GM23338 (cell line): ENCODE measurements around the gene HABP4. TPM values are rescaled to one million over a fixed set of nuclear protein-coding genes. Genes with fewer than 3 reads are reported as not detected.

Experiments used
- ATAC-seq: fragments of 200-7000 bp; cut with Tn5 transposase; 3 replicates; pipeline ENCODE4 v1.9.1; 2020
- DNase-seq: peaks from one replicate; pipeline ENCODE4 v3.0.0-alpha.2; 2015; ENCODE audit warnings: low spot score
- H2AFZ ChIP-seq: fragments of 200-600 bp; sonication (generic); 2 replicates; pipeline ENCODE4 v1.8.0; 2016; ENCODE audit warnings: antibody characterized with exemption, mild to moderate bottlenecking, moderate library complexity
- H3F3A ChIP-seq: fragments of 200-600 bp; sonication (generic); replicated peaks from 2 replicates; pipeline ENCODE4 v1.8.0; 2017; ENCODE audit warnings: antibody characterized with exemption, mixed run types, low read depth
- H3K27ac ChIP-seq: fragments of 200-600 bp; sonication (generic); 2 replicates; pipeline ENCODE4 v1.6.1; 2016; ENCODE audit warnings: low read depth
- H3K27me3 ChIP-seq: fragments of 200-600 bp; sonication (generic); 2 replicates; pipeline ENCODE4 v1.8.0; 2016; ENCODE audit warnings: mild to moderate bottlenecking, mixed run types, moderate library complexity; ENCODE audit not compliant: insufficient read depth
- H3K36me3 ChIP-seq: fragments of 200-600 bp; sonication (generic); 2 replicates; pipeline ENCODE4 v1.8.0; 2016; ENCODE audit warnings: mild to moderate bottlenecking; ENCODE audit not compliant: insufficient read depth
- H3K4me1 ChIP-seq: fragments of 200-600 bp; sonication (generic); 2 replicates; pipeline ENCODE4 v1.8.0; 2016; ENCODE audit warnings: mild to moderate bottlenecking, moderate library complexity; ENCODE audit not compliant: insufficient read depth
- H3K4me2 ChIP-seq: fragments of 200-600 bp; sonication (generic); 2 replicates; pipeline ENCODE4 v1.7.1; 2017; ENCODE audit warnings: mixed run types
- H3K4me3 ChIP-seq: fragments of 200-600 bp; sonication (generic); 2 replicates; pipeline ENCODE4 v1.6.1; 2016; ENCODE audit warnings: mixed run types
- H3K79me2 ChIP-seq: fragments of 200-600 bp; sonication (generic); replicated peaks from 2 replicates; pipeline ENCODE4 v1.8.0; 2017; ENCODE audit warnings: mild to moderate bottlenecking; ENCODE audit not compliant: insufficient read depth
- H3K9me2 ChIP-seq: fragments of 200-600 bp; sonication (generic); 2 replicates; pipeline ENCODE4 v1.8.0; 2017; ENCODE audit not compliant: insufficient read depth
- H4K20me1 ChIP-seq: fragments of 200-600 bp; sonication (generic); replicated peaks from 2 replicates; pipeline ENCODE4 v1.8.0; 2017; ENCODE audit warnings: mild to moderate bottlenecking; ENCODE audit not compliant: insufficient read depth
- H3K27ac Mint-ChIP-seq: 2 replicates; pipeline ENCODE4 v1.8.0; 2020; ENCODE audit warnings: inconsistent platforms, mild to moderate bottlenecking, moderate library complexity, mixed read lengths
- H3K27me3 Mint-ChIP-seq: 3 replicates; pipeline ENCODE4 v1.8.0; 2022; ENCODE audit warnings: low read depth, mild to moderate bottlenecking, moderate library complexity, mixed read lengths, inconsistent platforms; ENCODE audit not compliant: insufficient read depth, poor library complexity
- H3K36me3 Mint-ChIP-seq: 3 replicates; pipeline ENCODE4 v1.8.0; 2021; ENCODE audit warnings: low read depth, mild to moderate bottlenecking, inconsistent platforms, moderate library complexity, mixed read lengths
- H3K4me1 Mint-ChIP-seq: 3 replicates; pipeline ENCODE4 v1.8.0; 2020; ENCODE audit warnings: mild to moderate bottlenecking, inconsistent platforms, mixed read lengths
- H3K4me3 Mint-ChIP-seq: 3 replicates; pipeline ENCODE4 v1.8.0; 2021; ENCODE audit warnings: moderate library complexity, mild to moderate bottlenecking, inconsistent platforms, mixed read lengths
- H3K9me3 Mint-ChIP-seq: 3 replicates; pipeline ENCODE4 v1.8.0; 2020; ENCODE audit warnings: moderate library complexity, mild to moderate bottlenecking, inconsistent platforms, mixed read lengths
- CREB1 ChIP-seq: fragments of 250-450 bp; sonication (Bioruptor Pico); IDR thresholded peaks from 2 replicates; pipeline ENCODE4 v1.5.0; 2020; ENCODE audit warnings: low read depth, mild to moderate bottlenecking, moderate library complexity
- CTCF ChIP-seq, 2 experiments: fragments of 200-600 bp in 1 of 2; sonication (generic) in 1 of 2; conservative IDR thresholded peaks; 2 replicates each; pipeline versions ENCODE4 v1.5.1 to v1.6.1; 2016 to 2017; ENCODE audit warnings: antibody characterized with exemption in 2 of 2, low read depth in 2 of 2, mild to moderate bottlenecking in 2 of 2, moderate library complexity in 1 of 2
- EZH2phosphoT487 ChIP-seq: fragments of 200-600 bp; sonication (generic); IDR thresholded peaks from one replicate; pipeline ENCODE4 v1.8.1; 2018; ENCODE audit warnings: antibody characterized with exemption; ENCODE audit not compliant: unreplicated experiment
- JUNB ChIP-seq: IDR thresholded peaks from one replicate; pipeline ENCODE4 v1.6.1; 2016; ENCODE audit warnings: antibody characterized with exemption; ENCODE audit not compliant: unreplicated experiment
- NANOG ChIP-seq: IDR thresholded peaks from 2 replicates; pipeline ENCODE4 v1.6.1; 2016; ENCODE audit warnings: antibody characterized with exemption, borderline replicate concordance
- POLR2AphosphoS5 ChIP-seq: IDR thresholded peaks from 2 replicates; pipeline ENCODE4 v1.6.1; 2016; ENCODE audit warnings: antibody characterized with exemption, low read depth
- REST ChIP-seq: IDR thresholded peaks from one replicate; pipeline ENCODE4 v1.6.1; 2018; ENCODE audit warnings: antibody characterized with exemption; ENCODE audit not compliant: unreplicated experiment
- STAT1 ChIP-seq: IDR thresholded peaks from one replicate; pipeline ENCODE4 v1.6.1; 2016; ENCODE audit warnings: antibody characterized with exemption; ENCODE audit not compliant: unreplicated experiment
- ZNF114 ChIP-seq: fragments of 250-450 bp; sonication (Bioruptor Pico); IDR thresholded peaks from 2 replicates; pipeline ENCODE4 v1.5.0; 2020; ENCODE audit warnings: mild to moderate bottlenecking, moderate library complexity
- ZNF331 ChIP-seq: fragments of 250-450 bp; sonication (Bioruptor Pico); IDR thresholded peaks from 2 replicates; pipeline ENCODE4 v1.5.0; 2020; ENCODE audit warnings: low read depth, mild to moderate bottlenecking, moderate library complexity
- ZNF462 ChIP-seq: fragments of 250-450 bp; sonication (Bioruptor Pico); IDR thresholded peaks from 2 replicates; pipeline ENCODE4 v1.5.0; 2020; ENCODE audit warnings: mild to moderate bottlenecking, moderate library complexity
- polyA plus RNA-seq: library from polyadenylated mRNA; unstranded; fragments of >200 nt; fragmentation: Nextera tagmentation; extraction: Ambion mirVana; gene quantifications from 2 replicates; pipeline ENCODE4 v1.2.1, GENCODE V29; 2016
- total RNA-seq: library from RNA; depleted of rRNA; stranded (reverse); fragments of >200 nt; shearing (Covaris generic); gene quantifications from 2 replicates; pipeline ENCODE4 v1.2.3, GENCODE V29; 2014

The HABP4 gene
- total and polyA plus RNA-seq, 2 experiments from 2014 or later: 8.8 to 9.9 TPM

GRCh38 chr9:96482476-96482875 lies 32.5 kb downstream of the HABP4 start:
- peaks cover 15% of the 10 kb centered on the region; the same call in 2 of the 3 replicates for H3K36me3 Mint-ChIP-seq
- no peaks in the 10 kb centered on the region for H3K9me3 Mint-ChIP-seq
- no peaks in the 10 kb centered on the region for H3K9me2 ChIP-seq
- H3K27ac ChIP-seq: no peak overlapping the region
- no peak overlapping the region for H2AFZ ChIP-seq
- H3K27ac Mint-ChIP-seq: no peak overlapping the region
- H3K4me2 ChIP-seq: no peak overlapping the region
- ATAC-seq (no peak), DNase-seq (no peak)
- no peaks in the 10 kb centered on the region for H4K20me1 ChIP-seq
- H3K4me1 ChIP-seq: no peaks in the 10 kb centered on the region
- TF ChIP-seq NANOG: no peak
- TF ChIP-seq EZH2phosphoT487: no peak
- TF ChIP-seq ZNF331 (CRISPR knock-in tag): no peak
- TF ChIP-seq CTCF (conservative IDR thresholded peaks at IDR 0.05; ENCODE audit: low read depth in 2 of 2): no peak
- no peak for TF ChIP-seq CREB1 (CRISPR knock-in tag)
- TF ChIP-seq POLR2AphosphoS5: no peak
- no peak for TF ChIP-seq ZNF114 (CRISPR knock-in tag)
- TF ChIP-seq JUNB: no peak
- no peak for TF ChIP-seq ZNF462 (CRISPR knock-in tag)
- no peak for TF ChIP-seq REST
- no peak for TF ChIP-seq STAT1
- no peaks in the 10 kb centered on the region for H3K36me3 ChIP-seq
- no peaks in the 10 kb centered on the region for H3K79me2 ChIP-seq
- H3K4me1 Mint-ChIP-seq: no peaks in the 10 kb centered on the region
- no peaks in the 10 kb centered on the region for H3K27me3 Mint-ChIP-seq
- H3F3A ChIP-seq: no peaks in the 10 kb centered on the region
- no peak overlapping the region for H3K4me3 ChIP-seq
- no peak overlapping the region for H3K4me3 Mint-ChIP-seq
- H3K27me3 ChIP-seq: no peaks in the 10 kb centered on the region
